Motor neuron (in vitro differentiated cells): ENCODE data around the gene GRK5. TPM values are rescaled to one million over a fixed set of nuclear protein-coding genes. Genes with fewer than 3 reads are reported as not detected.
A peak's percentile ranks its signal among the peaks of the same experiment; 100 is the strongest.

Experiments used
- ATAC-seq, 8 experiments: fragments of 200-7000 bp; cut with Tn5 transposase; replicated peaks in 6 of 8; 2 replicates each; pipeline ENCODE4 v1.8.0; 2021; ENCODE audit warnings: mild to moderate bottlenecking in 8 of 8, moderate library complexity in 8 of 8
- H3K27ac ChIP-seq, 2 donors: fragments of 250-450 bp; sonication (Bioruptor Pico); 2 replicates each; pipeline ENCODE4 v1.9.0; 2021; ENCODE audit warnings: antibody characterized with exemption in 2 of 2, mild to moderate bottlenecking in 2 of 2, moderate library complexity in 1 of 2
- H3K4me1 ChIP-seq, 2 donors: fragments of 250-450 bp; sonication (Bioruptor Pico); replicated peaks in 1 of 2; 2 replicates each; pipeline ENCODE4 v1.6.1; 2021; ENCODE audit warnings: antibody characterized with exemption in 2 of 2, mild to moderate bottlenecking in 2 of 2, moderate library complexity in 1 of 2
- H3K4me3 ChIP-seq, 5 donors: fragments of 250-450 bp; sonication (Bioruptor Pico); 2 replicates each; pipeline ENCODE4 v1.9.0; 2021; ENCODE audit warnings: antibody characterized with exemption in 5 of 5, mild to moderate bottlenecking in 5 of 5, moderate library complexity in 4 of 5
- WGBS, 10 experiments: fragments of 450-650 bp; shearing (Covaris generic); methylation state at CpG; one replicate each; pipeline ENCODE4 v1.0.0; 2022; 5-methylcytosine and 5-hydroxymethylcytosine counted together
- in situ Hi-C, 9 experiments: fragments of 400-800 bp; cut with MboI; loops; one replicate each; pipeline ENCODE4 v1.15.0; 2021; ENCODE audit warnings: low sequenced_read_pairs in 9 of 9, low pct_unique_long_range_greater_than_20kb in 2 of 9; ENCODE audit not compliant: unreplicated experiment in 9 of 9
- total RNA-seq, 8 experiments: library from RNA; unstranded; fragments of 300-600 nt; gene quantifications; 2 replicates each; pipeline versions ENCODE4 v1.2.3 to v1.2.4, GENCODE V29; 2022

GRK5 gene
- total RNA-seq, 8 experiments from 2014 or later: 4.0 to 27.2 (median 11.1) TPM

- Histone ChIP-seq H3K27ac (no peak overlapping the region), H3K4me3 (no peak overlapping the region), H3K4me1 (peaks cover 26 to 29% of the 10 kb centered on the region in 2 donors)
- 10 to 100% (median 88%) methylated on average over 1 to 12 of the region's 16 CpGs; no CpG with 5 or more reads in 1 of the 10 experiments for WGBS, 10 experiments
- peak in 1 of 8 experiments; percentile 26 for ATAC-seq
- in situ Hi-C loops: no loop called here
Observed at GRCh38 chr10:119246862-119247549, 39.6 kb downstream of the GRK5 start.

GRCh38 chr10:119247550-119247894 lies 40.2 kb downstream of the GRK5 start:
- ATAC-seq: no peak
- in situ Hi-C loops: no loop called here
- Histone ChIP-seq H3K4me3 (no peak overlapping the region), H3K4me1 (peaks cover 31 to 32% of the 10 kb centered on the region in 2 donors), H3K27ac (no peak overlapping the region)

GRCh38 chr10:119248184-119248583 lies 40.8 kb downstream of the GRK5 start:
- peaks cover 30 to 38% of the 10 kb centered on the region in 2 donors for H3K4me1 ChIP-seq
- no peak overlapping the region for H3K4me3 ChIP-seq
- no peak overlapping the region for H3K27ac ChIP-seq
- 63 to 100% (median 88%) methylated on average over 1 to 3 of the region's 3 CpGs; no CpG with 5 or more reads in 4 of the 10 experiments for WGBS, 10 experiments
- no peak for ATAC-seq
- in situ Hi-C loops: no loop called here

- in situ Hi-C loops: no loop called here
- no peak for ATAC-seq
- H3K4me1 ChIP-seq: peaks cover 30 to 40% of the 10 kb centered on the region in 2 donors
- WGBS, 10 experiments: 74 to 100% (median 87%) methylated on average over 2 to 4 of the region's 4 CpGs; no CpG with 5 or more reads in 2 of the 10 experiments
- H3K4me3 ChIP-seq: no peak overlapping the region
- no peak overlapping the region for H3K27ac ChIP-seq
Observed at GRCh38 chr10:119248681-119249080, 41.3 kb downstream of the GRK5 start.

- 0 to 65% (median 40%) methylated on average over 1 to 10 of the region's 10 CpGs for WGBS, 10 experiments
- ATAC-seq: peak in 2 of 8 experiments; percentile 1
- Histone ChIP-seq H3K27ac (no peak overlapping the region), H3K4me3 (no peak overlapping the region), H3K4me1 (peaks cover 32 to 50% of the 10 kb centered on the region in 2 donors)
- in situ Hi-C loops: no loop called here
Observed at GRCh38 chr10:119250641-119251314, 43.4 kb downstream of the GRK5 start.

GRCh38 chr10:119251315-119251708 lies 43.9 kb downstream of the GRK5 start:
- Histone ChIP-seq H3K27ac (no peak overlapping the region), H3K4me1 (peaks cover 32 to 51% of the 10 kb centered on the region in 2 donors)
- ATAC-seq: no peak

GRCh38 chr10:119252051-119252465 lies 44.7 kb downstream of the GRK5 start:
- peaks cover 32 to 51% of the 10 kb centered on the region in 2 donors for H3K4me1 ChIP-seq
- ATAC-seq: peak in 6 of 8 experiments; percentile 17 to 54 (median 44)
- no peak overlapping the region for H3K4me3 ChIP-seq
- no peak overlapping the region for H3K27ac ChIP-seq
- 7 to 96% (median 40%) methylated on average over 1 to 6 of the region's 8 CpGs; no CpG with 5 or more reads in 5 of the 10 experiments for WGBS, 10 experiments
- in situ Hi-C loops: no loop called here

More at GRCh38 chr10:119251315-119251708, 43.9 kb downstream of the GRK5 start:
- H3K4me3 ChIP-seq: no peak overlapping the region
- WGBS, 10 experiments: 0 to 69% (median 63%) methylated on average over 1 to 7 of the region's 7 CpGs; no CpG with 5 or more reads in 1 of the 10 experiments
- in situ Hi-C loops: no loop called here

- in situ Hi-C loops: no loop called here
- WGBS, 10 experiments: 71 to 100% (median 84%) methylated on average over 1 to 8 of the region's 10 CpGs; no CpG with 5 or more reads in 4 of the 10 experiments
- no peak for ATAC-seq
- Histone ChIP-seq H3K4me1 (peaks cover 32 to 51% of the 10 kb centered on the region in 2 donors), H3K27ac (peak overlapping the region in 1 of 2 donors; percentile 69), H3K4me3 (no peak overlapping the region)
Observed at GRCh38 chr10:119252470-119253151, 45.2 kb downstream of the GRK5 start.

GRCh38 chr10:119253433-119254174 lies 46.2 kb downstream of the GRK5 start:
- in situ Hi-C loops: no loop called here
- WGBS, 10 experiments: 0 to 100% (median 41%) methylated on average over 1 to 9 of the region's 16 CpGs

GRCh38 chr10:119254335-119254734 lies 47.0 kb downstream of the GRK5 start:
- peaks cover 40 to 68% of the 10 kb centered on the region in 2 donors for H3K4me1 ChIP-seq
- in situ Hi-C loops: no loop called here
- peak in 3 of 8 experiments; percentile 8 to 20 (median 19) for ATAC-seq
- WGBS, 10 experiments: 0 to 86% (median 40%) methylated on average over 1 to 2 of the region's 3 CpGs; no CpG with 5 or more reads in 5 of the 10 experiments
- H3K4me3 ChIP-seq: no peak overlapping the region
- peak overlapping the region in 1 of 2 donors; percentile 69 for H3K27ac ChIP-seq

More at GRCh38 chr10:119253433-119254174, 46.2 kb downstream of the GRK5 start:
- Histone ChIP-seq H3K27ac (peak overlapping the region; percentile 30 to 69), H3K4me3 (no peak overlapping the region), H3K4me1 (peaks cover 37 to 60% of the 10 kb centered on the region in 2 donors)
- peak; percentile 81 to 89 (median 87) for ATAC-seq

GRCh38 chr10:119256030-119256429 lies 48.7 kb downstream of the GRK5 start:
- no peak overlapping the region for H3K4me3 ChIP-seq
- H3K4me1 ChIP-seq: peaks cover 32 to 58% of the 10 kb centered on the region in 2 donors
- H3K27ac ChIP-seq: no peak overlapping the region
- ATAC-seq: no peak
- WGBS, 10 experiments: 91 to 100% (median 100%) methylated on average over 1 to 4 of the region's 8 CpGs; no CpG with 5 or more reads in 5 of the 10 experiments
- in situ Hi-C loops: no loop called here

- WGBS, 10 experiments: 76 to 100% (median 93%) methylated on average over 2 to 5 of the region's 5 CpGs; no CpG with 5 or more reads in 1 of the 10 experiments
- Histone ChIP-seq H3K4me3 (no peak overlapping the region), H3K27ac (no peak overlapping the region), H3K4me1 (peaks cover 23 to 49% of the 10 kb centered on the region in 2 donors)
- no peak for ATAC-seq
- in situ Hi-C loops: no loop called here
Observed at GRCh38 chr10:119256897-119257296, 49.5 kb downstream of the GRK5 start.
